DND-41 (cell line): Measurements from ENCODE around the gene GYS1.

ENCODE experiments used
- ATAC-seq: fragments of 200-7000 bp; cut with Tn5 transposase; 3 replicates; pipeline ENCODE4 v1.9.1; 2021; ENCODE audit warnings: low read depth; ENCODE audit not compliant: insufficient read depth
- DNase-seq: peaks from one replicate; pipeline ENCODE4 v3.0.0-alpha.2; 2020
- H2AFZ ChIP-seq: 2 replicates; pipeline ENCODE4 v1.6.0; 2012; ENCODE audit warnings: low read depth, low read length
- H3K27ac ChIP-seq: 2 replicates; pipeline ENCODE4 v1.5.1; 2012; ENCODE audit warnings: low read length, inconsistent platforms
- H3K27me3 ChIP-seq: fragments of 200-600 bp; sonication (generic); 2 replicates; pipeline ENCODE4 v1.6.0; 2012; ENCODE audit warnings: low read length, mild to moderate bottlenecking, inconsistent platforms; ENCODE audit not compliant: insufficient read depth, poor library complexity
- H3K36me3 ChIP-seq: 2 replicates; pipeline ENCODE4 v1.5.1; 2012; ENCODE audit warnings: low read length, inconsistent platforms; ENCODE audit not compliant: insufficient read depth
- H3K4me1 ChIP-seq: 2 replicates; pipeline ENCODE4 v1.5.1; 2012; ENCODE audit warnings: mild to moderate bottlenecking, low read length; ENCODE audit not compliant: insufficient read depth
- H3K4me2 ChIP-seq: 2 replicates; pipeline ENCODE4 v1.6.0; 2012; ENCODE audit warnings: mild to moderate bottlenecking, moderate library complexity, low read length, inconsistent platforms; ENCODE audit not compliant: insufficient read depth
- H3K4me3 ChIP-seq, 2 experiments: fragments of 200-600 bp in 1 of 2; shearing (Covaris generic) in 1 of 2; 2 replicates each; pipeline ENCODE4 v1.5.1; 2012 to 2016; ENCODE audit warnings: inconsistent platforms in 2 of 2, low read length in 2 of 2, mild to moderate bottlenecking in 2 of 2, low read depth in 1 of 2, moderate library complexity in 1 of 2
- H3K79me2 ChIP-seq: 2 replicates; pipeline ENCODE4 v1.6.0; 2012; ENCODE audit warnings: low read length, inconsistent platforms; ENCODE audit not compliant: insufficient read depth
- H3K9ac ChIP-seq: 2 replicates; pipeline ENCODE4 v1.6.0; 2012; ENCODE audit warnings: low read depth, mild to moderate bottlenecking, inconsistent platforms, low read length, moderate library complexity
- H3K9me3 ChIP-seq: 2 replicates; pipeline ENCODE4 v1.5.1; 2012; ENCODE audit warnings: low read length, moderate library complexity, mild to moderate bottlenecking, inconsistent platforms; ENCODE audit not compliant: insufficient read depth, severe bottlenecking
- H4K20me1 ChIP-seq: 2 replicates; pipeline ENCODE4 v1.6.0; 2012; ENCODE audit warnings: low read length; ENCODE audit not compliant: insufficient read depth
- EZH2 ChIP-seq: IDR thresholded peaks from 3 replicates; pipeline ENCODE4 v1.6.1; 2012; ENCODE audit warnings: borderline replicate concordance, low read depth, mild to moderate bottlenecking, moderate library complexity, low read length, inconsistent platforms; ENCODE audit not compliant: severe bottlenecking
- TF ChIP-seq, protein P1 (sequence below): IDR thresholded peaks from 2 replicates; pipeline ENCODE4 v1.5.1; 2012; ENCODE audit warnings: borderline replicate concordance, low read length, moderate library complexity, mild to moderate bottlenecking; ENCODE audit not compliant: poor library complexity, severe bottlenecking; ENCODE audit errors: extremely low read depth

The GYS1 gene

DNA sequence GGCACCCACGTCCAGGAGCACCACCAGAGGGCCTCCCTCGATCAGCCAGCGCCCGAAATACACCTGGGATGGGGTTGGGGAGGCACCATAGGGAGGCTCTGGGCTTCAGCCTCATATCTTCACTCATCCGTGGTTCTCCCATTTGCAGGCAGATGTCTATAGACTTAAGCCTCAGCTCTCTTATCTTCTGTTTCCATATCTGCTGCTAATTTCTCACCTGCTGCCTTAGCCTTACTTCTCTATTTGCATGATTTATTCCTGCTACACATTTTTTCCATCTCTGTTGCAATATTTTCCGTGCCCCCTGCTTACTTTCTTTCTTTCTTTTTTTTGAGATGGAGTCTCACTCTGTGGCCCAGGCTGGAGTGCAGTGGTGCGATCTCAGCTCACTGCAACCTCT, 5.8 kb downstream of the GYS1 start:
- Histone ChIP-seq H3K27ac (no peak overlapping the region), H3K79me2 (peaks cover 20% of the 10 kb centered on the region), H4K20me1 (peaks cover 3% of the 10 kb centered on the region; the same call in 1 of the 2 replicates), H3K9ac (no peak overlapping the region), H3K36me3 (peaks cover 61% of the 10 kb centered on the region), H3K4me1 (peaks cover 23% of the 10 kb centered on the region), H2AFZ (no peak overlapping the region), H3K27me3 (no peaks in the 10 kb centered on the region), H3K4me3 (no peak overlapping the region), H3K9me3 (no peaks in the 10 kb centered on the region), H3K4me2 (no peak overlapping the region)
- ATAC-seq (no peak), DNase-seq (no peak)
- TF ChIP-seq EZH2 = no peak
- TF ChIP-seq, protein P1, sequence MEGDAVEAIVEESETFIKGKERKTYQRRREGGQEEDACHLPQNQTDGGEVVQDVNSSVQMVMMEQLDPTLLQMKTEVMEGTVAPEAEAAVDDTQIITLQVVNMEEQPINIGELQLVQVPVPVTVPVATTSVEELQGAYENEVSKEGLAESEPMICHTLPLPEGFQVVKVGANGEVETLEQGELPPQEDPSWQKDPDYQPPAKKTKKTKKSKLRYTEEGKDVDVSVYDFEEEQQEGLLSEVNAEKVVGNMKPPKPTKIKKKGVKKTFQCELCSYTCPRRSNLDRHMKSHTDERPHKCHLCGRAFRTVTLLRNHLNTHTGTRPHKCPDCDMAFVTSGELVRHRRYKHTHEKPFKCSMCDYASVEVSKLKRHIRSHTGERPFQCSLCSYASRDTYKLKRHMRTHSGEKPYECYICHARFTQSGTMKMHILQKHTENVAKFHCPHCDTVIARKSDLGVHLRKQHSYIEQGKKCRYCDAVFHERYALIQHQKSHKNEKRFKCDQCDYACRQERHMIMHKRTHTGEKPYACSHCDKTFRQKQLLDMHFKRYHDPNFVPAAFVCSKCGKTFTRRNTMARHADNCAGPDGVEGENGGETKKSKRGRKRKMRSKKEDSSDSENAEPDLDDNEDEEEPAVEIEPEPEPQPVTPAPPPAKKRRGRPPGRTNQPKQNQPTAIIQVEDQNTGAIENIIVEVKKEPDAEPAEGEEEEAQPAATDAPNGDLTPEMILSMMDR = no peak

DNA sequence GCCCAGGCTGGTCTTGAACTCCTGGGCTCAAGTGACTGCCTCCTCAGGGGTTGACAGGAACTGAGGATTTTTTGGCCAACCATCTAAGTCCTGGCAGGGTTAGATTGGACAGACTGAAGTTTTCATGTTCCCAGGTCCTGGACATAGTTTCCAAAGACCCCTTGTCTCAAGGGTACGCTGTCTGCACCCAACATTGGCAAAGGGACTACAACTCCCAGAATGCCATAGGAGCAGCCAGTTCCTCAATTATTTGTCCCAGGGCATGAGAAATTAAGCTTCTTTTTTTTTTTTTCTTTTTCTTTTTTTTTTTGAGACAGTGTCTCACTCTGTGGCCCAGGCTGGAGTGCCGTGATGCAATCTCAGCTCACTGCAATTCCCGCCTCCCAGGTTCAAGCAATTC, 6.9 kb downstream of the GYS1 start:
- Histone ChIP-seq H3K4me3 (no peak overlapping the region), H2AFZ (no peak overlapping the region), H4K20me1 (no peaks in the 10 kb centered on the region; the same call in 1 of the 2 replicates), H3K9me3 (no peaks in the 10 kb centered on the region), H3K27me3 (no peaks in the 10 kb centered on the region), H3K36me3 (peaks cover 72% of the 10 kb centered on the region), H3K27ac (no peak overlapping the region), H3K79me2 (peaks cover 9% of the 10 kb centered on the region), H3K9ac (no peak overlapping the region), H3K4me2 (no peak overlapping the region), H3K4me1 (peaks cover 11% of the 10 kb centered on the region)
- DNase-seq (no peak), ATAC-seq (no peak)
- no peak for TF ChIP-seq EZH2
- TF ChIP-seq, protein P1 = no peak

DNA sequence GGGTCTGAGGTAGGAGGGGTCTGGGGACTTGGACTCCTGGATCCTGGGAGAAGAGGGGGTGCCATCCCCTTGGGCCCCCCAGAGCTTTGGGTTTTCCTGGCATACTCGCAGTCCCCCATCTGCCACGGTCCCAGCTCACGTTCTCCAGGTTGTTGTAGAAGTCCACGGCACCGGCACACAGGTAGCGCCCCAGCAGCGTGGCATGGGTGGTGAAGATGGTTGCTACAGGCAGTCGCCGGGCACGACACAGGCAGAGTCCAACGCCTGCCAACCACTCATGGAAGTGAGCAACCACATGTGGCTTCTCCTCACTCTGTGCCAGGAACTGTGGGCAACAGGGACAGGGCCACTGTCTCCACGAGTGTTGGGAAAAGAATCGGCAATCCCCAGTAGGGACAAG, 7.4 kb downstream of the GYS1 start:
- ATAC-seq = no peak
- Histone ChIP-seq H3K9me3 (no peaks in the 10 kb centered on the region), H2AFZ (no peak overlapping the region), H3K27me3 (no peaks in the 10 kb centered on the region), H3K4me2 (no peak overlapping the region), H3K27ac (no peak overlapping the region), H3K36me3 (peaks cover 72% of the 10 kb centered on the region), H3K79me2 (peaks cover 4% of the 10 kb centered on the region), H3K4me3 (no peak overlapping the region), H3K9ac (no peak overlapping the region), H3K4me1 (peaks cover 6% of the 10 kb centered on the region; the same call in 1 of the 2 replicates), H4K20me1 (no peaks in the 10 kb centered on the region)
- TF ChIP-seq EZH2 = no peak
- TF ChIP-seq, protein P1 = no peak
- no peak for DNase-seq

GRCh38 chr19:48982280-48982679, 10.8 kb downstream of the GYS1 start:
- H2AFZ ChIP-seq = no peak overlapping the region

More at GRCh38 chr19:48982280-48982679, 10.8 kb downstream of the GYS1 start:
- no peaks in the 10 kb centered on the region for H3K79me2 ChIP-seq
- DNase-seq (no peak), ATAC-seq (no peak)
- no peak overlapping the region for H3K4me2 ChIP-seq
- no peak overlapping the region for H3K27ac ChIP-seq
- H3K4me1 ChIP-seq = no peaks in the 10 kb centered on the region
- H3K9ac ChIP-seq = no peak overlapping the region
- no peaks in the 10 kb centered on the region for H3K27me3 ChIP-seq
- H4K20me1 ChIP-seq = no peaks in the 10 kb centered on the region
- no peaks in the 10 kb centered on the region for H3K9me3 ChIP-seq
- TF ChIP-seq EZH2 = no peak
- peaks cover 70% of the 10 kb centered on the region for H3K36me3 ChIP-seq
- H3K4me3 ChIP-seq = no peak overlapping the region
